B cell (primary cell): ENCODE data around the gene NTM. TPM values are rescaled to one million over a fixed set of nuclear protein-coding genes. Genes with fewer than 3 reads are reported as not detected.

Experiments used
- ATAC-seq: fragments of 200-7000 bp; cut with Tn5 transposase; one replicate; pipeline ENCODE4 v1.10.0; 2021; ENCODE audit warnings: low read depth, mild to moderate bottlenecking, moderate number of reproducible peaks, moderate library complexity
- CTCF ChIA-PET: fragments of 350-600 bp; sonication (Branson Sonifier 250); formaldehyde crosslinking; loops from one replicate; lab custom pipeline; 2021; ENCODE audit warnings: antibody characterized with exemption, inconsistent platforms; lab: Charles Lee
- POLR2A ChIA-PET: fragments of 350-600 bp; sonication (Branson Sonifier 250); formaldehyde crosslinking; loops from one replicate; lab custom pipeline; 2021; ENCODE audit warnings: antibody characterized with exemption; lab: Charles Lee
- DNase-seq: peaks from one replicate; pipeline ENCODE4 v3.0.0; 2013
- H2AFZ ChIP-seq: 2 replicates; pipeline ENCODE4 v1.6.1; 2012; ENCODE audit warnings: mild to moderate bottlenecking, low read depth, low read length; ENCODE audit not compliant: insufficient read depth, poor library complexity, severe bottlenecking
- H3K27ac ChIP-seq, 2 donors: 1 replicate in 1 of 2; 2 replicates in 1 of 2; pipeline ENCODE4 v1.5.1; 2012 to 2013; ENCODE audit warnings: low read length in 2 of 2, mild to moderate bottlenecking in 2 of 2, moderate library complexity in 1 of 2
- H3K27me3 ChIP-seq, 4 experiments: fragments of 200-600 bp in 1 of 4; sonication (generic) in 1 of 4; replicated peaks in 1 of 4; 1 replicate in 2 of 4; 2 replicates in 2 of 4; pipeline versions ENCODE4 v1.6.1 to v1.7.0; 2013 to 2016; ENCODE audit warnings: low read length in 3 of 4, mild to moderate bottlenecking in 2 of 4, mixed read lengths in 1 of 4, moderate library complexity in 1 of 4; ENCODE audit not compliant: insufficient read depth in 4 of 4, control insufficient read depth in 3 of 4; ENCODE audit errors: control extremely low read depth in 1 of 4
- H3K36me3 ChIP-seq, 2 experiments: replicated peaks in 1 of 2; 1 replicate in 1 of 2; 2 replicates in 1 of 2; pipeline versions ENCODE4 v1.6.1 to v1.7.1; 2013; ENCODE audit warnings: low read length in 1 of 2; ENCODE audit not compliant: insufficient read depth in 2 of 2, control insufficient read depth in 1 of 2; ENCODE audit errors: control extremely low read depth in 1 of 2, extremely low read depth in 1 of 2
- H3K4me1 ChIP-seq, 2 donors: fragments of 200-600 bp in 1 of 2; sonication (generic) in 1 of 2; 1 replicate in 1 of 2; 2 replicates in 1 of 2; pipeline versions ENCODE4 v1.5.1 to v1.6.1; 2013 to 2017; ENCODE audit warnings: low read length in 2 of 2; ENCODE audit not compliant: control insufficient read depth in 2 of 2, insufficient read depth in 2 of 2
- H3K4me2 ChIP-seq: replicated peaks from 2 replicates; pipeline ENCODE3; 2012; ENCODE audit warnings: mild to moderate bottlenecking, low read depth, low read length; ENCODE audit not compliant: poor library complexity, severe bottlenecking
- H3K4me3 ChIP-seq, 5 experiments: fragments of 200-600 bp in 1 of 5; sonication (generic) in 1 of 5; 1 replicate in 3 of 5; 2 replicates in 2 of 5; pipeline versions ENCODE4 v1.5.1 to v1.7.0; 2011 to 2016; ENCODE audit warnings: low read length in 4 of 5, mild to moderate bottlenecking in 4 of 5, low read depth in 2 of 5, control low read depth in 1 of 5, moderate library complexity in 1 of 5; ENCODE audit not compliant: insufficient read depth in 1 of 5; ENCODE audit errors: control extremely low read depth in 1 of 5, extremely low read depth in 1 of 5
- H3K79me2 ChIP-seq: fragments of 200-600 bp; sonication (generic); one replicate; pipeline ENCODE4 v1.6.0; 2016; ENCODE audit warnings: low read length; ENCODE audit not compliant: control insufficient read depth, insufficient read depth
- H3K9ac ChIP-seq: fragments of 200-600 bp; sonication (generic); 2 replicates; pipeline ENCODE4 v1.6.1; 2017; ENCODE audit warnings: mild to moderate bottlenecking, low read length, moderate library complexity
- H3K9me3 ChIP-seq, 3 donors: one replicate each; pipeline versions ENCODE4 v1.6.1 to v1.7.1; 2013; ENCODE audit warnings: low read length in 2 of 3; ENCODE audit not compliant: control insufficient read depth in 2 of 3, insufficient read depth in 1 of 3; ENCODE audit errors: control extremely low read depth in 1 of 3
- H4K20me1 ChIP-seq: 2 replicates; pipeline ENCODE4 v1.6.0; 2012; ENCODE audit warnings: mild to moderate bottlenecking, low read length; ENCODE audit not compliant: insufficient read depth, control insufficient read depth, poor library complexity, severe bottlenecking
- H3K27ac Mint-ChIP-seq: one replicate; pipeline ENCODE4 v1.8.0; 2021; ENCODE audit warnings: mixed read lengths
- H3K27me3 Mint-ChIP-seq: one replicate; pipeline ENCODE4 v1.8.0; 2021; ENCODE audit warnings: mixed read lengths
- H3K4me1 Mint-ChIP-seq: one replicate; pipeline ENCODE4 v1.8.0; 2021; ENCODE audit warnings: mixed read lengths
- H3K4me3 Mint-ChIP-seq: one replicate; pipeline ENCODE4 v1.8.0; 2021; ENCODE audit warnings: mixed read lengths
- H3K9me3 Mint-ChIP-seq: one replicate; pipeline ENCODE4 v1.8.0; 2022; ENCODE audit warnings: mixed read lengths; ENCODE audit not compliant: insufficient read depth
- EZH2 ChIP-seq: IDR thresholded peaks from 2 replicates; pipeline ENCODE4 v1.6.1; 2012; ENCODE audit warnings: borderline replicate concordance, low read depth, mild to moderate bottlenecking, moderate library complexity, low read length; ENCODE audit not compliant: insufficient read depth, poor library complexity, severe bottlenecking
- WGBS: methylation state at CpG from one replicate; pipeline ENCODE4 v1.1.5; 2013; ENCODE audit warnings: missing lambda C conversion rate; ENCODE audit not compliant: insufficient coverage; 5-methylcytosine and 5-hydroxymethylcytosine counted together
- intact Hi-C: fragments of 100-400 bp; cut with micrococcal nuclease; formaldehyde crosslinking; loops from one replicate; pipeline ENCODE4 v1.10.0; 2022
- polyA plus RNA-seq: library from polyadenylated mRNA; depleted of rRNA; stranded (reverse); fragments of >200 nt; gene quantifications from 2 replicates; pipeline ENCODE4 v1.2.3, GENCODE V29; 2012
- total RNA-seq, 2 donors: library from RNA; stranded (reverse); fragments of 120-200 nt in 1 of 2; gene quantifications; 1 replicate in 1 of 2; 2 replicates in 1 of 2; pipeline versions ENCODE4 v1.2.3 to v1.2.4, GENCODE V29; 2013 to 2022
- TF ChIP-seq, protein P1 (sequence below): fragments of 200-600 bp; IDR thresholded peaks from one replicate; pipeline ENCODE4 v1.8.0; 2022; ENCODE audit warnings: antibody characterized with exemption, mild to moderate bottlenecking

Gene NTM
- total and polyA plus RNA-seq, 2 donors (not counting 1 experiment from before 2014, with no cell fraction given) = not detected

DNA sequence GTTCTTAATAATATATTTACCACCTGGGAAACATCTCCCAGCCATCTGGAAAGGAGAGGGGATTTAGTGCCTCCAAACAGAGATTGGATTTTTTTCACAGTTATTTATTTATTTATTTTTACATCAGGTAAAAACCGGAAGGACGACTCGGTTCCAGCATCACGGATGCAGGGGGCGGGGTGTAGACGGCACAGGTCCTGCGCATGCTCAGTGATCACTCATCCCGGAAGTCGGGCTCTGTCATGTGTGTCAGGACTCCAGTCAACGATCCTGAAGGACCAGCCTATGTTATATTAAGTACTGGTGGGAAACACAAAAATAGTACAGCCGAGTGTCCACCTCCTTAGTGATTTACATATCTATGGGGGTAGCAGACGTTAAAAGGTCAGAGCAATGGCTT is 467.6 kb downstream of the NTM start:
- no peaks in the 10 kb centered on the region for H3K9me3 Mint-ChIP-seq
- Histone ChIP-seq H3K27me3 (no peaks in the 10 kb centered on the region), H3K9me3 (peaks cover 0 to 2% (median 0%) of the 10 kb centered on the region in 3 donors), H3K27ac (no peak overlapping the region), H3K4me3 (no peak overlapping the region), H3K9ac (no peak overlapping the region), H3K4me1 (no peaks in the 10 kb centered on the region), H4K20me1 (no peaks in the 10 kb centered on the region), H3K36me3 (no peaks in the 10 kb centered on the region), H2AFZ (no peak overlapping the region), H3K4me2 (no peak overlapping the region), H3K79me2 (no peaks in the 10 kb centered on the region)
- ATAC-seq (no peak), DNase-seq (no peak)
- 83% methylated on average over 6 of the region's 12 CpGs for WGBS
- H3K4me3 Mint-ChIP-seq = no peak overlapping the region
- H3K27ac Mint-ChIP-seq = no peak overlapping the region
- ChIA-PET POLR2A (no interaction called here), CTCF (no interaction called here)
- no peaks in the 10 kb centered on the region for H3K4me1 Mint-ChIP-seq
- intact Hi-C loops = no loop called here
- TF ChIP-seq, protein P1, sequence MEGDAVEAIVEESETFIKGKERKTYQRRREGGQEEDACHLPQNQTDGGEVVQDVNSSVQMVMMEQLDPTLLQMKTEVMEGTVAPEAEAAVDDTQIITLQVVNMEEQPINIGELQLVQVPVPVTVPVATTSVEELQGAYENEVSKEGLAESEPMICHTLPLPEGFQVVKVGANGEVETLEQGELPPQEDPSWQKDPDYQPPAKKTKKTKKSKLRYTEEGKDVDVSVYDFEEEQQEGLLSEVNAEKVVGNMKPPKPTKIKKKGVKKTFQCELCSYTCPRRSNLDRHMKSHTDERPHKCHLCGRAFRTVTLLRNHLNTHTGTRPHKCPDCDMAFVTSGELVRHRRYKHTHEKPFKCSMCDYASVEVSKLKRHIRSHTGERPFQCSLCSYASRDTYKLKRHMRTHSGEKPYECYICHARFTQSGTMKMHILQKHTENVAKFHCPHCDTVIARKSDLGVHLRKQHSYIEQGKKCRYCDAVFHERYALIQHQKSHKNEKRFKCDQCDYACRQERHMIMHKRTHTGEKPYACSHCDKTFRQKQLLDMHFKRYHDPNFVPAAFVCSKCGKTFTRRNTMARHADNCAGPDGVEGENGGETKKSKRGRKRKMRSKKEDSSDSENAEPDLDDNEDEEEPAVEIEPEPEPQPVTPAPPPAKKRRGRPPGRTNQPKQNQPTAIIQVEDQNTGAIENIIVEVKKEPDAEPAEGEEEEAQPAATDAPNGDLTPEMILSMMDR = no peak
- TF ChIP-seq EZH2 = no peak
- no peaks in the 10 kb centered on the region for H3K27me3 Mint-ChIP-seq

DNA sequence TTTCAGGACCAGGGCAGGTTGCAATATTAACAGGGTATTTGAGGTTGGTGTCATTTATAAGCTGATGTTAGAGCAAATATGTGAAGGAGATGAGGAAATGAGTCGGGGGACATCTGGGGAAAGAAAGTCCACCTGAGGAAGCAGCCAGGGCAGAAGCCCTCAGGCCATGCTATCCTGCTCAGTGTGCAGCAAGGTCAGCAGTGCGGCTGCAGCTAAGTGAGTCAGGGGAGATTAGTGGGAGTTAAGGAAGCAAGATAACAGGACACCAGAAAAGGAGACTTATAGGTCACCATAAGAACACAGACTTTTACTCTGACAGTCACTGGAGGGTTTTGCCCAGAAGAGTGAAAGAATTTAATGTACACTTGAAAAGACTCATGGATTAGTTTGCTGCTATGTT is 468.9 kb downstream of the NTM start:
- no peak overlapping the region for H2AFZ ChIP-seq
- WGBS = no CpG with 5 or more reads among the region's 2 CpGs
- H3K36me3 ChIP-seq = no peaks in the 10 kb centered on the region
- no peaks in the 10 kb centered on the region for H3K27me3 Mint-ChIP-seq
- H3K4me1 ChIP-seq = no peaks in the 10 kb centered on the region
- ChIA-PET POLR2A (no interaction called here), CTCF (no interaction called here)
- no peak overlapping the region for H3K4me2 ChIP-seq
- no peak for DNase-seq
- H3K27ac Mint-ChIP-seq = no peak overlapping the region
- no peak overlapping the region for H3K27ac ChIP-seq
- H3K9ac ChIP-seq = no peak overlapping the region
- no peak overlapping the region for H3K4me3 Mint-ChIP-seq
- H3K4me1 Mint-ChIP-seq = no peaks in the 10 kb centered on the region
- no peaks in the 10 kb centered on the region for H4K20me1 ChIP-seq
- no peaks in the 10 kb centered on the region for H3K27me3 ChIP-seq
- H3K79me2 ChIP-seq = no peaks in the 10 kb centered on the region
- peaks cover 0 to 2% (median 0%) of the 10 kb centered on the region in 3 donors for H3K9me3 ChIP-seq
- H3K4me3 ChIP-seq = no peak overlapping the region
- H3K9me3 Mint-ChIP-seq = no peaks in the 10 kb centered on the region
- no peak for ATAC-seq
- TF ChIP-seq, protein P1 = no peak
- TF ChIP-seq EZH2 = no peak
- intact Hi-C loops = no loop called here
